GM23338 (cell line): ENCODE measurements around the gene SLC25A12. TPM values are rescaled to one million over a fixed set of nuclear protein-coding genes. Genes with fewer than 3 reads are reported as not detected.

Experiments
- ATAC-seq: fragments of 200-7000 bp; cut with Tn5 transposase; 3 replicates; pipeline ENCODE4 v1.9.1; 2020
- DNase-seq: peaks from one replicate; pipeline ENCODE4 v3.0.0-alpha.2; 2015; ENCODE audit warnings: low spot score
- H2AFZ ChIP-seq: fragments of 200-600 bp; sonication (generic); 2 replicates; pipeline ENCODE4 v1.8.0; 2016; ENCODE audit warnings: antibody characterized with exemption, mild to moderate bottlenecking, moderate library complexity
- H3F3A ChIP-seq: fragments of 200-600 bp; sonication (generic); replicated peaks from 2 replicates; pipeline ENCODE4 v1.8.0; 2017; ENCODE audit warnings: antibody characterized with exemption, mixed run types, low read depth
- H3K27ac ChIP-seq: fragments of 200-600 bp; sonication (generic); 2 replicates; pipeline ENCODE4 v1.6.1; 2016; ENCODE audit warnings: low read depth
- H3K27me3 ChIP-seq: fragments of 200-600 bp; sonication (generic); 2 replicates; pipeline ENCODE4 v1.8.0; 2016; ENCODE audit warnings: mild to moderate bottlenecking, mixed run types, moderate library complexity; ENCODE audit not compliant: insufficient read depth
- H3K36me3 ChIP-seq: fragments of 200-600 bp; sonication (generic); 2 replicates; pipeline ENCODE4 v1.8.0; 2016; ENCODE audit warnings: mild to moderate bottlenecking; ENCODE audit not compliant: insufficient read depth
- H3K4me1 ChIP-seq: fragments of 200-600 bp; sonication (generic); 2 replicates; pipeline ENCODE4 v1.8.0; 2016; ENCODE audit warnings: mild to moderate bottlenecking, moderate library complexity; ENCODE audit not compliant: insufficient read depth
- H3K4me2 ChIP-seq: fragments of 200-600 bp; sonication (generic); 2 replicates; pipeline ENCODE4 v1.7.1; 2017; ENCODE audit warnings: mixed run types
- H3K4me3 ChIP-seq: fragments of 200-600 bp; sonication (generic); 2 replicates; pipeline ENCODE4 v1.6.1; 2016; ENCODE audit warnings: mixed run types
- H3K79me2 ChIP-seq: fragments of 200-600 bp; sonication (generic); replicated peaks from 2 replicates; pipeline ENCODE4 v1.8.0; 2017; ENCODE audit warnings: mild to moderate bottlenecking; ENCODE audit not compliant: insufficient read depth
- H3K9me2 ChIP-seq: fragments of 200-600 bp; sonication (generic); 2 replicates; pipeline ENCODE4 v1.8.0; 2017; ENCODE audit not compliant: insufficient read depth
- H4K20me1 ChIP-seq: fragments of 200-600 bp; sonication (generic); replicated peaks from 2 replicates; pipeline ENCODE4 v1.8.0; 2017; ENCODE audit warnings: mild to moderate bottlenecking; ENCODE audit not compliant: insufficient read depth
- H3K27ac Mint-ChIP-seq: 2 replicates; pipeline ENCODE4 v1.8.0; 2020; ENCODE audit warnings: inconsistent platforms, mild to moderate bottlenecking, moderate library complexity, mixed read lengths
- H3K27me3 Mint-ChIP-seq: 3 replicates; pipeline ENCODE4 v1.8.0; 2022; ENCODE audit warnings: low read depth, mild to moderate bottlenecking, moderate library complexity, mixed read lengths, inconsistent platforms; ENCODE audit not compliant: insufficient read depth, poor library complexity
- H3K36me3 Mint-ChIP-seq: 3 replicates; pipeline ENCODE4 v1.8.0; 2021; ENCODE audit warnings: low read depth, mild to moderate bottlenecking, inconsistent platforms, moderate library complexity, mixed read lengths
- H3K4me1 Mint-ChIP-seq: 3 replicates; pipeline ENCODE4 v1.8.0; 2020; ENCODE audit warnings: mild to moderate bottlenecking, inconsistent platforms, mixed read lengths
- H3K4me3 Mint-ChIP-seq: 3 replicates; pipeline ENCODE4 v1.8.0; 2021; ENCODE audit warnings: moderate library complexity, mild to moderate bottlenecking, inconsistent platforms, mixed read lengths
- H3K9me3 Mint-ChIP-seq: 3 replicates; pipeline ENCODE4 v1.8.0; 2020; ENCODE audit warnings: moderate library complexity, mild to moderate bottlenecking, inconsistent platforms, mixed read lengths
- CREB1 ChIP-seq: fragments of 250-450 bp; sonication (Bioruptor Pico); IDR thresholded peaks from 2 replicates; pipeline ENCODE4 v1.5.0; 2020; ENCODE audit warnings: low read depth, mild to moderate bottlenecking, moderate library complexity
- CTCF ChIP-seq, 2 experiments: fragments of 200-600 bp in 1 of 2; sonication (generic) in 1 of 2; conservative IDR thresholded peaks; 2 replicates each; pipeline versions ENCODE4 v1.5.1 to v1.6.1; 2016 to 2017; ENCODE audit warnings: antibody characterized with exemption in 2 of 2, low read depth in 2 of 2, mild to moderate bottlenecking in 2 of 2, moderate library complexity in 1 of 2
- ETS1 ChIP-seq: IDR thresholded peaks from 2 replicates; pipeline ENCODE4 v1.6.1; 2016; ENCODE audit warnings: antibody characterized with exemption
- EZH2 ChIP-seq: fragments of 200-600 bp; sonication (generic); IDR thresholded peaks from one replicate; pipeline ENCODE4 v1.8.0; 2017; ENCODE audit warnings: antibody characterized with exemption, mild to moderate bottlenecking, low read depth; ENCODE audit not compliant: unreplicated experiment
- EZH2phosphoT487 ChIP-seq: fragments of 200-600 bp; sonication (generic); IDR thresholded peaks from one replicate; pipeline ENCODE4 v1.8.1; 2018; ENCODE audit warnings: antibody characterized with exemption; ENCODE audit not compliant: unreplicated experiment
- JUNB ChIP-seq: IDR thresholded peaks from one replicate; pipeline ENCODE4 v1.6.1; 2016; ENCODE audit warnings: antibody characterized with exemption; ENCODE audit not compliant: unreplicated experiment
- NANOG ChIP-seq: IDR thresholded peaks from 2 replicates; pipeline ENCODE4 v1.6.1; 2016; ENCODE audit warnings: antibody characterized with exemption, borderline replicate concordance
- POLR2AphosphoS5 ChIP-seq: IDR thresholded peaks from 2 replicates; pipeline ENCODE4 v1.6.1; 2016; ENCODE audit warnings: antibody characterized with exemption, low read depth
- STAT1 ChIP-seq: IDR thresholded peaks from one replicate; pipeline ENCODE4 v1.6.1; 2016; ENCODE audit warnings: antibody characterized with exemption; ENCODE audit not compliant: unreplicated experiment
- ZNF114 ChIP-seq: fragments of 250-450 bp; sonication (Bioruptor Pico); IDR thresholded peaks from 2 replicates; pipeline ENCODE4 v1.5.0; 2020; ENCODE audit warnings: mild to moderate bottlenecking, moderate library complexity
- ZNF331 ChIP-seq: fragments of 250-450 bp; sonication (Bioruptor Pico); IDR thresholded peaks from 2 replicates; pipeline ENCODE4 v1.5.0; 2020; ENCODE audit warnings: low read depth, mild to moderate bottlenecking, moderate library complexity
- polyA plus RNA-seq: library from polyadenylated mRNA; unstranded; fragments of >200 nt; fragmentation: Nextera tagmentation; extraction: Ambion mirVana; gene quantifications from 2 replicates; pipeline ENCODE4 v1.2.1, GENCODE V29; 2016
- total RNA-seq: library from RNA; depleted of rRNA; stranded (reverse); fragments of >200 nt; shearing (Covaris generic); gene quantifications from 2 replicates; pipeline ENCODE4 v1.2.3, GENCODE V29; 2014
- TF ChIP-seq, protein P1 (sequence below): IDR thresholded peaks from one replicate; pipeline ENCODE4 v1.6.1; 2018; ENCODE audit warnings: antibody characterized with exemption; ENCODE audit not compliant: unreplicated experiment

SLC25A12 gene
- total and polyA plus RNA-seq, 2 experiments from 2014 or later: 4.8 to 14.8 TPM

DNA sequence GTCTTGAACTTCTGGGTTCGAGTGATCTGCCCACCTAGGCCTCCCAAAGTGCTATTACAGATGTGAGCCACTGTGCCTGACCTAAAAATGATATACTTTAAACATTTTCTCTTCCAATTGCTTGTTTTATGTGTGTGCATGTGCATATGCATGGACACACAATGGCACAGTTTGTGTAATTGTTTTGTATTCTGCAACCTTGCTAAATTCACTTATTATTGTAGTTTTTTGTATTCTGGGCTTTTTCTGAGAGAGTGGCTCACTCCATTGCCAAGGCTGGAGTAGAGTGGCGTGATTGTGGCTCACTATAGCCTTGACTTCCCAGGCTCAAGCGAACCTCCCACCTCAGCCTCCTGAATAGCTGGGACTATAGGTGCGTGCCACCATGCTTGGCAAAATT lies 36.3 kb upstream of the SLC25A12 start (continued):
- TF ChIP-seq ZNF331 (CRISPR knock-in tag) (no peak), POLR2AphosphoS5 (no peak), EZH2 (no peak), CREB1 (CRISPR knock-in tag) (no peak), STAT1 (no peak), CTCF (conservative IDR thresholded peaks at IDR 0.05; ENCODE audit: low read depth in 2 of 2) (no peak)

DNA sequence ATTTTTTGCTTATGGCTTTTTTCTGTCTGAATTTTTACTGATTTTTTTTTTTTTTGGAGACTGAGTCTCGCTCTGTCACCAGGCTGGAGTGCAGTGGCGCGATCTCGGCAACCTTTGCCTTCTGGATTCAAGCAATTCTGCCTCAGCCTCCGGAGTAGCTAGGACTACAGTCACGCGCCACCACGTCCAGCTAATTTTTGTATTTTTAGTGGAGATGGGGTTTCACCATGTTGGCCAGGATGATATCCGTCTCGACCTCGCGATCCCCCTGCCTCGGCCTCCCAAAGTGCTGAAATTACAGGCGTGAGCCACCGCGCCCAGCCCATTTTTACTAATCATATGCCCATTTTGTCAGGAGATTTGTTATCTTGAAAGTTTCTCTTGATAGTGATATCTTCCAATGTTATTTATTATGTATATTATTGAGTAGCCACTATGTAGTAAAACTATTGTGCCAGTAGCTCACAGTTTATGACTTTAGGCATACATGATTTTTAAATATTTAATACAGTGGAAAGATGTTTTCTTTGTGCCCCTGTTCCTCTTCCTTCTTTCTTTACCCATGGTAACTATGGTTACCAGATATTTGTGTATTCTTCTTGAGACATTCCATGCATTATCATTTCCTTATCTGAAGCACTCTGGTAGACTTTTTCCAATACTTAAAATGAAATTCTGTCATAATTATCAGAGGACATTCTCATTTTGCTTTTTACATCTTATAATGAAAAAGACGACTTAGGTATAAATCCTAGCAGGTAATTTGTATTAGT lies 30.3 kb upstream of the SLC25A12 start:
- peaks cover 2% of the 10 kb centered on the region for H3K27me3 Mint-ChIP-seq
- no peaks in the 10 kb centered on the region for H3K9me3 Mint-ChIP-seq
- H3F3A ChIP-seq: no peaks in the 10 kb centered on the region; the same call in 1 of the 2 replicates
- no peak overlapping the region for H3K27ac ChIP-seq
- peaks cover 12% of the 10 kb centered on the region for H3K4me1 Mint-ChIP-seq
- peaks cover 30% of the 10 kb centered on the region; the same call in 2 of the 3 replicates for H3K36me3 Mint-ChIP-seq
- H3K4me1 ChIP-seq: peaks cover 6% of the 10 kb centered on the region; the same call in 1 of the 2 replicates
- H3K9me2 ChIP-seq: no peaks in the 10 kb centered on the region
- H4K20me1 ChIP-seq: 0 out of 2 replicates have a peak, but pooled peaks cover 5% of the 10 kb centered on the region
- no peak for DNase-seq
- no peak for ATAC-seq
- no peak overlapping the region for H3K27ac Mint-ChIP-seq
- H3K4me2 ChIP-seq: peak overlapping the region; percentile 79; the same call in 1 of the 2 replicates
- H3K36me3 ChIP-seq: peaks cover 11% of the 10 kb centered on the region; the same call in 1 of the 2 replicates
- H3K79me2 ChIP-seq: peaks cover 58% of the 10 kb centered on the region
- no peaks in the 10 kb centered on the region for H3K27me3 ChIP-seq
- H3K4me3 Mint-ChIP-seq: peak overlapping the region; percentile 94; the same call in 2 of the 3 replicates
- H2AFZ ChIP-seq: no peak overlapping the region
- no peak overlapping the region for H3K4me3 ChIP-seq
- TF ChIP-seq CTCF (conservative IDR thresholded peaks at IDR 0.05; ENCODE audit: low read depth in 2 of 2) (no peak), ZNF114 (CRISPR knock-in tag) (no peak), ETS1 (no peak), ZNF331 (CRISPR knock-in tag) (no peak), STAT1 (no peak), EZH2 (no peak), JUNB (no peak), NANOG (no peak), EZH2phosphoT487 (no peak), CREB1 (CRISPR knock-in tag) (no peak)
- TF ChIP-seq, protein P1, sequence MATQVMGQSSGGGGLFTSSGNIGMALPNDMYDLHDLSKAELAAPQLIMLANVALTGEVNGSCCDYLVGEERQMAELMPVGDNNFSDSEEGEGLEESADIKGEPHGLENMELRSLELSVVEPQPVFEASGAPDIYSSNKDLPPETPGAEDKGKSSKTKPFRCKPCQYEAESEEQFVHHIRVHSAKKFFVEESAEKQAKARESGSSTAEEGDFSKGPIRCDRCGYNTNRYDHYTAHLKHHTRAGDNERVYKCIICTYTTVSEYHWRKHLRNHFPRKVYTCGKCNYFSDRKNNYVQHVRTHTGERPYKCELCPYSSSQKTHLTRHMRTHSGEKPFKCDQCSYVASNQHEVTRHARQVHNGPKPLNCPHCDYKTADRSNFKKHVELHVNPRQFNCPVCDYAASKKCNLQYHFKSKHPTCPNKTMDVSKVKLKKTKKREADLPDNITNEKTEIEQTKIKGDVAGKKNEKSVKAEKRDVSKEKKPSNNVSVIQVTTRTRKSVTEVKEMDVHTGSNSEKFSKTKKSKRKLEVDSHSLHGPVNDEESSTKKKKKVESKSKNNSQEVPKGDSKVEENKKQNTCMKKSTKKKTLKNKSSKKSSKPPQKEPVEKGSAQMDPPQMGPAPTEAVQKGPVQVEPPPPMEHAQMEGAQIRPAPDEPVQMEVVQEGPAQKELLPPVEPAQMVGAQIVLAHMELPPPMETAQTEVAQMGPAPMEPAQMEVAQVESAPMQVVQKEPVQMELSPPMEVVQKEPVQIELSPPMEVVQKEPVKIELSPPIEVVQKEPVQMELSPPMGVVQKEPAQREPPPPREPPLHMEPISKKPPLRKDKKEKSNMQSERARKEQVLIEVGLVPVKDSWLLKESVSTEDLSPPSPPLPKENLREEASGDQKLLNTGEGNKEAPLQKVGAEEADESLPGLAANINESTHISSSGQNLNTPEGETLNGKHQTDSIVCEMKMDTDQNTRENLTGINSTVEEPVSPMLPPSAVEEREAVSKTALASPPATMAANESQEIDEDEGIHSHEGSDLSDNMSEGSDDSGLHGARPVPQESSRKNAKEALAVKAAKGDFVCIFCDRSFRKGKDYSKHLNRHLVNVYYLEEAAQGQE: no peak
